Measurements from ENCODE around the gene ATP7B. TPM values are rescaled to one million over a fixed set of nuclear protein-coding genes. Genes with fewer than 3 reads are reported as not detected.

The ATP7B gene
- total RNA-seq, 1 experiment from 2014 or later, result 4.4 TPM

GRCh38 chr13:51935326-51936171 lies 75.7 kb downstream of the ATP7B start:
- no peaks in the 10 kb centered on the region for H4K20me1 ChIP-seq (ENCODE audit: low read length)
- H3K36me3 ChIP-seq (ENCODE audit: low read depth, low read length), result no peaks in the 10 kb centered on the region
- TF ChIP-seq EZH2phosphoT487 (IDR thresholded peaks at IDR 0.05; ENCODE audit: borderline replicate concordance, low read length) (no peak), CTCF (conservative IDR thresholded peaks at IDR 0.05; ENCODE audit: low read depth, low read length) (peak; percentile 54; the same call in 1 of the 2 replicates), EZH2 (IDR thresholded peaks at IDR 0.05; ENCODE audit: low read length, unreplicated experiment) (no peak)
- H3K9me2 ChIP-seq (replicated peaks; ENCODE audit: low read length), result no peaks in the 10 kb centered on the region
- no peak overlapping the region for H3K4me2 ChIP-seq (ENCODE audit: low read length)
- H3F3A ChIP-seq (ENCODE audit: low read length, unreplicated experiment), result no peaks in the 10 kb centered on the region
- no TSS peak for BruUV-seq (replicated peaks)
- DNase-seq (peak; percentile 44), ATAC-seq (peak; percentile 83)
- no peaks in the 10 kb centered on the region for H3K9me3 ChIP-seq (ENCODE audit: low read length)
- H3K79me2 ChIP-seq (ENCODE audit: low read length), result no peaks in the 10 kb centered on the region
- H2AFZ ChIP-seq (ENCODE audit: low read length), result no peak overlapping the region
- H3K9ac ChIP-seq (ENCODE audit: low read length), result no peak overlapping the region
- intact Hi-C loops (cut with micrococcal nuclease), result no loop called here
- no peak overlapping the region for H3K27ac ChIP-seq (ENCODE audit: low read length)
- ChIA-PET POLR2A (ENCODE audit: unreplicated experiment) (no interaction called here), CTCF (interaction anchor here (0.8 to 1.1 kb wide), 2 partner anchors 64 to 193 kb away, joined by 3 to 5 read pairs; partner anchors contain the start of gene NEK5)
- H3K27me3 ChIP-seq (ENCODE audit: low read length), result no peaks in the 10 kb centered on the region
- no peak overlapping the region for H3K4me3 ChIP-seq (ENCODE audit: low read length)
- H3K4me1 ChIP-seq (ENCODE audit: insufficient read depth, low read length), result no peaks in the 10 kb centered on the region

- no peak overlapping the region for H3K4me2 ChIP-seq (ENCODE audit: low read length)
- no peak for DNase-seq
- H3K9ac ChIP-seq (ENCODE audit: low read length), result no peak overlapping the region
- H3K9me3 ChIP-seq (ENCODE audit: low read length), result no peaks in the 10 kb centered on the region
- ChIA-PET POLR2A (ENCODE audit: unreplicated experiment) (no interaction called here), CTCF (no interaction called here)
- H3K9me2 ChIP-seq (replicated peaks; ENCODE audit: low read length), result no peaks in the 10 kb centered on the region
- no peak for ATAC-seq
- H3K4me3 ChIP-seq (ENCODE audit: low read length), result no peak overlapping the region
- intact Hi-C loops (cut with micrococcal nuclease), result no loop called here
- no peaks in the 10 kb centered on the region for H3K36me3 ChIP-seq (ENCODE audit: low read depth, low read length)
- no peak overlapping the region for H2AFZ ChIP-seq (ENCODE audit: low read length)
- no peaks in the 10 kb centered on the region for H3F3A ChIP-seq (ENCODE audit: low read length, unreplicated experiment)
- no peak for TF ChIP-seq CTCF (conservative IDR thresholded peaks at IDR 0.05; ENCODE audit: low read depth, low read length)
- no peak for TF ChIP-seq EZH2 (IDR thresholded peaks at IDR 0.05; ENCODE audit: low read length, unreplicated experiment)
- TF ChIP-seq EZH2phosphoT487 (IDR thresholded peaks at IDR 0.05; ENCODE audit: borderline replicate concordance, low read length), result no peak
- H3K27me3 ChIP-seq (ENCODE audit: low read length), result no peaks in the 10 kb centered on the region
- no peak overlapping the region for H3K27ac ChIP-seq (ENCODE audit: low read length)
- BruUV-seq (replicated peaks), result no TSS peak
- no peaks in the 10 kb centered on the region for H3K4me1 ChIP-seq (ENCODE audit: insufficient read depth, low read length)
- H4K20me1 ChIP-seq (ENCODE audit: low read length), result no peaks in the 10 kb centered on the region
- no peaks in the 10 kb centered on the region for H3K79me2 ChIP-seq (ENCODE audit: low read length)
Measured at GRCh38 chr13:51934461-51935087, 76.7 kb downstream of the ATP7B start.

All from PC-3 (cell line).